SKM-1 treated with dmso at 0.1 percent for 144 hours (cell line): Measurements from ENCODE around the gene CBLC.
A peak's percentile ranks its signal among the peaks of the same experiment; 100 is the strongest.
"Not testable (repeated sequence)": the region's sequence is repeated elsewhere in the genome, so short reads cannot be mapped to it uniquely, and the experiment has no call there.

Experiments
- DNase-seq: peaks from one replicate; lab custom pipeline; 2025; ENCODE audit not compliant: unreplicated experiment; lab: John Stamatoyannopoulos, UW

The CBLC gene

DNA sequence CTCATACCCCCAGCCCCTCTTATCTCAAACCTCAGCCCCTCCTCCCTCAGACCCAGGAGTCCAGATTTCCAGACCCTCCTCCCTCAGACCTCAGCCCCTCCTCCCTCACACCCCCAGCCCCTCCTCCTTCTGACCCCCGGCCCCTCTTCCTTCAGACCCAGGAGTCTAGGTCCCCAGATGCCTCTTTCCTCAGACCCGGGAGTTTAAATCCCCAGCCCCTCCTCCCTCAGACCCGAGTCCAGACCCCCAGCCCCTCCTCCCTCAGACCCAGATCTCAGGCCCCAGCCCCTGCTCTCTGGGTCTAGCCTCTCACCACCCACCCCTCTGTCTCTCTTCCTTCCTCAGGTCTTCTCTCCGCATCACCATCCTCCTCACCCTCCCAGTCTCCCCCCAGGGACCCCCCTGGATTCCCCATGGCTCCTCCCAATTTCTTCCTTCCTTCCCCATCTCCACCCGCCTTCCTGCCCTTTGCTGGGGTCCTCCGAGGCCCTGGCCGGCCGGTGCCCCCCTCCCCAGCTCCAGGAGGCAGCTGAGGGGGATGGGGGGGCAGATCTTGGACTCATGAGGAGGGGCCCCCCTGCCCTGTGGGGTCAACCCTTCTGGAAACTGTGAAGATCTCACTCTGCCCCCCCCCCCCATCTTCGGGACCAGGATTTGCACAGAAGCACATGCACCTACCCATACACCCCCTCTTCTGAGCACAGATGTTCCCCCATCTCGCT is 18.4 kb upstream of the CBLC start:
- DNase-seq: no peak

DNA sequence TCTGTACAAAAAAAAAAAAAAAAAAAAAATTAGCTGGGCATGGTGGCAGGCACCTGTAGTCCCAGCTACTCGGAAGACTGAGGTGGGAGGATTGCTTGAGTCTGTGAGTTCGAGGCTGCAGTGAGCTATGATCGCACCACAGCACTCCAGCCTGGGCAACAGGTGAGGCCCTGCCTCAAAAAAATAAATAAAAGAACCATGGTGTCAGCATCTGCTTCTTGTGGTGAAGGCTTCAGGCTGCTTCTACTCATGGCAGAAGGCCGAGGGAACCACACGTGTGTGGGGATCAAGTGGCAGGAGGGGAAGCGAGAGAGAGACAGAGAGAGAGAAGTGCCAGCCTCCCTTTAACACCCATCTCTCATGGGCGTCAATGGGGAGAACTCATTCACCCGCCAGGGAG is 15.7 kb upstream of the CBLC start:
- DNase-seq: no peak

DNA sequence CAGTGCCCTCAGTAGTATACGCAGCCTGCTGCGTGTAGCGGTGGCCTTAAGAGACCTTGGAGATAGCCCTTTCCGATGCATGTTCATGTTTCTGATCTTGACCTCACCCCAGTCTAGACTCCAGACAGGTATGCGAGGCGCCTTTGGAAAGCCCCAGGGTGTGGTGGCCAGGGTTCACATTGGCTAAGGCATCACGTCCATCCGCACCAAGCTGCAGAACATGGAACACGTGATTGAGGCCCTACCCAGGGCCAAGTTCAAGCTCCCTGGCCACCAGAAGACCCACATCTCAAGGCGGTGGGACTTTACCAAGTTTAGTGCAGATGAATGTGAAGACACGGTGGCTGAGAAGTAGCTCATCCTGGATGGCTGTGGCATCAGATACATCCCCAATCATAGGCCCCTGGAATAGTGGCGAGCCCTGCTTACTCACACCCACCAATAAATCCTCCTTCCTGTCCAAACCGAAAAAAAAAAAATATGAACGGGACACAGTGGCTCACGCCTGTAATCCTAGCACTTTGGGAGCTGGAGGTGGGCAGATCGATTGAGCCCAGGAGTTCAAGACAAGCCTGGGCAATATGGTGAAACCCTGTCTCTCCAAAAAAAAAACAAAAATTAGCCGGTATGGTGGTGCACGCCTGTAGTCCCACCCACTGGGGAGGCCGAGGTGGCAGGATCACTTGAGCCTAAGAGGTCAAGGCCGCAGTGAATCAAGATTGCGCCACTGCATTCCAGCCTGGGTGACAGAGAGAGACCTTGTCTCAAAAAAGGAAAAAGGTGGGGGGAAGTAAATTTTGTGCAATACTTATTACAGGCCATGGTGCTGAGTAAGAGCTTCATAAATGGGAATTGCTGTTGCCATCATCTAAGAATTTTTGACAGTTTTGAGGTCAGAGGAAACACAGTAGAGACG is 12.4 kb upstream of the CBLC start:
- peak; percentile 45 for DNase-seq

DNA sequence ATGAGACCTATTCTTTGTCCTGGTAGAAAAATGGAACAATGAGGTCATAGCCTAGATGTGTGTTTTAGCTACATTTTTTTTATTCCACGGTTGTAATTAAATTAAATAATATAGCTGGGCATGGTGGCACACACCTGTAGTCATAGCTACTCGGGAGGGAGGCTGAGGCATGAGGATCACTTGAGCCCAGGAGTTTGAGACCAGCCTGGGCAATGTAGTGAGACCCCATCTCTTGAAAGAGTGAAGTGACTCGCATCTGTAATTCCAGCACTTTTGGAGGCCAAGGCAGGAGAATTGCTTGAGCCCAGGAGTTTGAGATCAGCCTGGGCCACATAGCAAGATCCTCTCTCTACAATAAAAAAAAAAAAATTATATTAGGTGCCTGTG is 11.7 kb upstream of the CBLC start:
- no peak for DNase-seq

DNA sequence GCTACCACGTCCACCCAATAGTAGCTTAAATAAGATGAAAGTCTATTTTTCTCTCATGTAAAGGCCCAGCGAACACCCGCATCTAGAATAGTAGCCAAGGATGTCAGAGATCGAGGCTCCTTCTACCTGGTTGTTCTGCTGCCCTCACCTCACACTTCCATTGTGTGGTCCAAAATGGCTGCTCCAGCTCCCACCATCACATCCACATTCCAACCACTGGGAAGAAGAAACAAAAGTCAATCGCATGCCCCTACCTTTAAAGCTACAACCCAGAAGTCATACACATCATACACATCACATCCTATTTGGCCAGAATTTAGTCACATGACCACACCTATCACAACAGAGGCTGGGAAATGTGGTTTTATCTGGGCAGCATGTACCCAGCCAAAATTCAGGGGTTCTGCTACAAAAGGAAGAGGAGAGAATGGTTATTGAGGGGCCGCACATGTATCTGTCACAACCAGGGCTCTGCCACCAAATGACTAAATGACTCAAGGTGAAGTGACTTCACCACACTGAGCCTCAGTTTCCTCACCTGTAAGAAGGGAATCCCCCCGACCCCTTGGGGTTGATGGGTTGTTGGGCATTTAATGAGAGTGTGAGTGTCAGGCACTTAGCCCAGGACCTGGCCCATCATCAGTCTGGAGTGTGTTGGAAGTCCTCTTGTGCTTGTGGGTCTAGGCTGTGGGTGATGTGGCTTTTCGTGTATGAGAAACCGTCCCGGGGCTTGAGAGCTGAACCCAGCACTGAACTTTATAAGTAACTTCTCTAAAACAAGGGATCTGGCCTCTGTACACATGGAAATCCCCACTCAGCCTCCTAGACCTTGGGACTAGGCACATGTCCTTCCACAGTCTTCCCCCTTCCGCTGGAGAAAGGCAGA is 10.2 kb upstream of the CBLC start:
- DNase-seq: no peak

DNA sequence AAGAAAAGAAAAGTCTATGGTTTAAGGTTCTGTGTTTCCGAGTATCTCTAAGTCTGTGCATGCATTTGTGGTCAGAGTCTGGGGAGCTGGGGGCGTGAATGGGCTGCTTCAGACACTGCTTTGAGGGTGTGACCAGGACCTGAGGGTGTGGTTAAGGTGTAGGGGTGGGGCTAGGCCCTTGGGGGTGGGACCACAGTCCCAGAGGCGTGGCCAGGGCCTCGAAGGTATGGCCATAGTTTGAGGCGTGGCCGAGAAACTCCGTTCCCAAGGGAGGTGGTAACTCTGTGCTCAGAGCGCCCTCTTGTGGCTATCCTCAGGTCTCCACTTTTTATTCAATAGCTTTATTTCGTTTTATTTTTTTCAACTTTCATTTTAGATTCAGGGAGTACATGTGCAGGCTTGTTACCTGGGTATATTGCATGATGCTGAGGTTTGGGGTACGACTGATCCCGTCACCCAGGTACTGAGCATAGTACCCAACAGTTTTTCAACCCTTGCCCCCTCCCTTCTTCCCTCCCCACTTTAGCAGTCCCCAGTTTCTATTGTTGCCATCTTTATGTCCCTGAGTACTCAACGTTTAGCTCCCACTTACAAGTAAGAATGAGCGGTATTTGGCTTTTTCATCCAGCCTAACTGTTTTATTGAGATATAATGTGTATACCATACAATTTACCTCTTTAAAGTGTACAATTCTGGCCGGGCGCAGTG is 7.0 kb upstream of the CBLC start:
- DNase-seq: peak; percentile 62

DNA sequence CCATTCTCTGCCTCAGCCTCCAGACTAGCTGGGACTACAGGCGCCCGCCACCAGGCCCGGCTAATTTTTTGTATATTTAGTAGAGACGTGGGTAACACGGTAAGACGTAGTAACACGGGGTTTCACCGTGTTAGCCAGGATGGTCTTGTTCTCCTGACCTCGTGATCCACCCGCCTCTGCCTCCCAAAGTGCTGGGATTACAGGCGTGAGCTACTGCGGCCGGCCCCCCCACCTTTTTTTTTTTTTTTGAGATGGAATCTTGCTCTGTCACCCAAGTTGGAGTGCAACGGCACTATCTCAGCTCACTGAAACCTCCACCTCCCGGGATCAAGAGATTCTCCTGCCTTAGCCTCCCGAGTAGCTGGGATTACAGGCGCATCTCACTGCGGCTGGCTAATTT is 5.5 kb upstream of the CBLC start:
- not testable (repeated sequence) for DNase-seq

DNA sequence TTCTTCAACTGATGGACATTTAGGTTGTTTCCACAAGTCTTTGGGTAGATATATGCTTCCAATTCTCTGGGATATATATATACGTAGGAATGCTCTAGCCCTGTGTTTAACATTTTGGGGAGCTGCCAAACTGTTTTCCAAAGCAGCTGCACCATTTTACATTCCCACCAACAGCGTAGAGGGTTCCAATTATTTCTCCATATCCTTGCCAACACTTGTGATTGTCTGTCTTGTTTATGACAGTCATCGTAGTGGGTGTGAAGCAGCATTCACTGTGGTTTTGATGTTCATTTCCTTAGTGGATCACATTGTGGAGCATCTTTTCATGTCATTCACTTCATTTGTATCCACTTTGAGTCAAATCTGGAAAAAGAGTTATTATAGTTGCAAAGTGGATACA is 4.7 kb upstream of the CBLC start:
- DNase-seq: no peak

DNA sequence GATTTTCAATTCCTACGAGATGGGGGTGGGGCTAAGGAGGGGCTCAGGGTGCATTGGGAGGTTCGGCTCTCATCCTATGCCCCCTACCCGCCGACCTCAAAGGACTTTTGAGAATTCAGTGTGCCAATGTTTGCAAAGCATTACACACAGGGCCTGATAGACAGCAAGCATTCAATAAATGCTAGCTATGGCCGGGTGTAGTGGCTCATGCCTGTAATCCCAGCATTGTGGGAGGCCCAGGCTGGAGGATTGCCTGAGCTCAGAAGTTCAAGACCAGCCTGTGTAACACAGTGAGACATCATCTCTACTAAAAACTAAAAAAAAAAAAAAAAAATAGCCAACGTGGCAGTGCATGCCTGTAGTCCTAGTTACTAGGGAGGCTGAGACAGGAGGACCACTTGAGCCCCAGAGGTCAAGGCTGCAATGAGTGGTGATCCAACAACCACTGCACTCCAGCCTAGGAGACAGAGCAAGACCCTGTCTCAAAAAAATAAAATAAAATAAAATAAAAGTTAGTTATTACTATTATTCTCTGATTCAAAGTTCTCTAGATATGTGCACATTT is 1.9 kb upstream of the CBLC start:
- no peak for DNase-seq

DNA sequence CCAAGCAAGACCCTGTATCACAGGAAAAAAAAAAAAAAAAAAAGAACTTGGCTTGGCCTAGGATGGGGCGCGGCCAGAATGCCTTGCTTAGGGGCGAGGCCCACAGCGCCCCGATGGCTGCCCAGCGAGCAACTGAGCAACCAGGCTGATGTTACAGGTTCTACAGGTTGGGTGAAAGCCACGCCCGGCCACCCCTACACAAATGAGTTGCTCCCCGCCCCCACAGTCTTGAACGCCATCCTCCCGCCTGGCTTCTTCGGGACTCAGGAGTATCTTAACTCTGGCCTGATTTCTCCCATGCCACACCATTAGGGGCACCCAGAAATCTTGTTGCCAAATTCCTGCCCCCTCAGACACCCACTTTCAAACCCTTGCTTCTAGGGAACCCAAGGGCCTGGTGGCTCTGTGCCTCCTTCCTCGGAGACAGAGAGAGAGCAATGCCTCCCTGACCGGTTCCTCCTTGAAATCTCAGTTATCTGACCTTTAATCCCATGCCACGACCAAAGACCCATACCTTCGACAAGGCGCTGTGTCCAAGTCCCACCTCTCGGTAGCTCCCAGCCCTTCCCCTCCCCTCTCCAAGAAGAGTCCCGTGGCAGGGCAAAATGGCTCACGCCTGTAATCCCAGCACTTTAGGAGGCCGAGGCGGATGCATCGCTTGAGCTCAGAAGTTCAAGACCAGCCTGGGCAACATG is 1.1 kb upstream of the CBLC start:
- DNase-seq: no peak

DNA sequence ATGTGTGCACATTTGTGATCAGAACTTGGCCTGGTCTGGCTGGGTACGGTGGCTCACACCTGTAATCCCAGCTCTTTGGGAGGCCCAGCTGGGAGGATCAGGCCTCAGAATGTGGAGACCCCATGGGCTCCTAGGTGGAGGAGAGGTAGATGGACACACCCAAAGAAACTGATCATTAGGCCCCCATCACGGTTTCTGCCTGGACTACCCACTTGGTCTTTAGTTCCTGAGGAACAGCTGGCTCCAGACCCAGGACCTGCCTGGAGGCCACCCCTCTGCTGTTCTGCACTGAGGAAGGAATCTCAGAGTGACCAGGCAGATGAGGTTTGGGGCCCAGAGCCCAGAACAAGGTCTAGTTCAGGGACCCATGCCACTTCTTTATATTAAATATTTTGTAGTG is 1.5 kb downstream of the CBLC start:
- DNase-seq: no peak

DNA sequence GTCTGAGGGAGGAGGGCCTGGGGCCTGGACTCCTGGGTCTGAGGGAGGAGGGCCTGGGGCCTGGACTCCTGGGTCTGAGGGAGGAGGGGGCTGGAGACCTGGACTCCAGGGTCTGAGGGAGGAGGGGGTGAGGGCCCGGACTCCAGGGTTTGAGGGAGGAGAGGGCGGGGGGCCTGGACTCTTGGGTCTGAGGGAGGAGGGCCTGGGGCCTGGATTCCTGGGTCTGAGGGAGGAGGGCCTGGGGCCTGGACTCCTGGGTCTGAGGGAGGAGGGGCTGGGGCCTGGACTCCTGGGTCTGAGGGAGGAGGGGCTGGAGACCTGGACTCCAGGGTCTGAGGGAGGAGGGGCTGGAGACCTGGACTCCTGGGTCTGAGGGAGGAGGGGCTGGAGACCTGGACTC is 4.0 kb downstream of the CBLC start:
- DNase-seq: not testable (repeated sequence)

DNA sequence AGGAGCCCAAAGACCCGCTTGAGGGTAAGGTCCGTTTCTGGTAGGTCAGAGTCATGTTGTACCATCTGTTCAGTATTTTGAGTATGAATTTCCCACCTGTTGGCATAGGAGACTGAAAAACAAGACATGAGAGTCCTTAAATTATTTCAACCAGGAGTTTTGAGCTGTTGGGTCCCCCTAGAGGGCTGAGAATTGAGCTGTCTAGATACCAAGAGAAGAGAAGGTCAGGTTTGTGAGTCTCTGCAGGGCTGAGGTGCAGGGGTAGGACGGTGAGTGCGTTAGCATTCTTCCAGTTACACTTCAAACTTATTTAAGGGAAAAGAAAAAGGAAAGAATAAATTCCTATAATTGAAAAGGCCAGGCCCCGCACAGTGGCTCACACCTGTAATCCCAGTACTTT is 5.0 kb downstream of the CBLC start:
- DNase-seq: no peak

DNA sequence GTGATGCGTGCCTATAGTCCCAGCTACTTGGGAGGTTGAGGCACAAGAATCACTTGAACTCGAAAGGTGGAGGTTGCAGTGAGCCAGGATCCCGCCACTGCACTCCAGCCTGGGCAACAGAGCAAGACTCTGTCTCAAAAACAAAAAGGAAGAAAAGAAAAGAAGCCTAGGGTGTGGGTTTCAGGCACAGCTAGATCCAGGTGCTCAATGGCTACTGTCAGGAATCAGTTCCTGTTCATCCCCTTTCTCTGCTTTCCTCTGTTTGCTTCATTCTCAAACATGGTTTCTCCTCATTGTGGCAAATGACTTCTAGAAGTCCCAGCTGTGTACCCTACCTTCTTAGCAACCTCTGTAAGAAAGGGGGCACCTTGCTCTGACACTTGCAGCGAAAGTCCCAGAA is 5.9 kb downstream of the CBLC start:
- no peak for DNase-seq

DNA sequence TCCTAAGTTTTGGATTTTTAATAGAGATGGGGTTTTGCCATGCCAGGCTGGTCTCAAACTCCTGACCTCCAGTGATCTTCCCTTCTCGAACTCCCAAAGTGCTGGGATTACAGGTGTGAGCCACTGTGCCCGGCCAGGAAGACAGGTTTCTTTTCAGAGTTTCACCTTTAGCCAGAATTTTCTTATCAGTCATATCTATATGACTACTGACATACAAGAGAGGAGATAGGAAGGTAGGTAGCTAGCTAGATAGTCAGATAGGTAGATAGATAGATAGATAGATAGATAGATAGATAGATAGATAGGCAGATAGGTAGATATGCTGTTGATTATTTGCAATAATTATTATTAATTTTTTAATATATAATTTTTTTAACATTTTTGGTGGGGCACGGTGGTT is 7.6 kb downstream of the CBLC start:
- DNase-seq: no peak

DNA sequence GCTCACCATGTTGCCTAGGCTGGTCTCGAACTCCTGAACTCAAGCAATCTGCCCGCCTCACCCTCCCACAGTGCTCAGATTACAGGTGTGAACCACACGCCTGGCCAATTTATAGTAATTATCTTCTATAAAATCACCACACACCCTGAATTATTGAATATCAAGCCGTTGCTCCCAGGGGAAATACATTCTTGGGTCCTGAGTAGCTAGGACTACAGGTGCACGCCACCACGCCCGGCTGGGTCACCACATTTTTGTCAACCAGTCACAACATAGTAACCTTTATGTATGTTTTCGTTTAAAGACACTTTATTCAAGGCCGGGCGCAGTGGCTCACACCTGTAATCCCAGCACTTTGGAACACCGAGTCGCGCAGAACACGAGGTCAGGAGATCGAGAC is 8.3 kb downstream of the CBLC start:
- DNase-seq: no peak

DNA sequence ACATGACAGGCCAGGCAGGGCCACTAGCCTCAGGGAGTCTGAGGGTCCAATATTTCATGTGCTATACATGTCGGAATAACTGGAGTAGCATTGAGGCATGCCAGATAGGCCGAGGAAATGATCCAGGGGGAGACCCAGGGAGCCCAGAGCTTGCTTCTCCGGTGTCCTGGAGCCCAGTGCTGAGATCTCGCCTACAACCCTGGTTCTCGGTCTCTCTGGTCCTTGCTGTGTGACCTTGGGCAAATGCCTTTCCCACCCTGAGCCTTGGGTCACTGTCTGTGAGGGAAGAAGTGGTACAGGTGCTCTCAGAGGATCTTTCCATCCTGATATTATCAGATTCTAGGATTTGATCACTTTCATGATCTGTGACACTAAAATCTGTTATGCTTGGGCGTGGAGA is 11.3 kb downstream of the CBLC start:
- DNase-seq: no peak

DNA sequence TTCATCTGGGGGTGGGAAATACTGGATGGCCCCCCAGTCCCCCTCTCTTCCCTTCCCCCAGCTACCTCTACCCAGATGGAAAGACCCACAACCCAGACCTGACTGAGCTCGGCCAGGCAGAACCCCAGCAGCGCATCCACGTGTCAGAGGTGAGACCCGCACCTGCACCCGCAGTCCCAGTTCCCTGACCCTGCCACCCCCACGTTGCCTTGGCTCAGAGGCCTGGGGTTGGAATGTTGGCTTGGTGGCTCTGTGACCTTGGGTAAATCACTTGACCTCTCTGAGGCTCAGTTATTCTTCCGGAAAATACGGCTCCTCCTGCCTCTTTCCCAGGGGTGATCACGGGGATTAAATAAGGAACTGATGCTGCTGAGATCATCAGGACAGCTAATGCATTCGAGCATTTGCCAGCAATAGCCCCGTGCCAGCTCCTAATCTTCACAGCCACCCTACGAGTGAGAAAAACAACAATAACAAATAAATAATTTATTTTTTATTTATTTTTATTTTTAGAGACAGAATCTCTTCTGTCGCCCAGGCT is 12.3 kb downstream of the CBLC start:
- peak; percentile 26 for DNase-seq

DNA sequence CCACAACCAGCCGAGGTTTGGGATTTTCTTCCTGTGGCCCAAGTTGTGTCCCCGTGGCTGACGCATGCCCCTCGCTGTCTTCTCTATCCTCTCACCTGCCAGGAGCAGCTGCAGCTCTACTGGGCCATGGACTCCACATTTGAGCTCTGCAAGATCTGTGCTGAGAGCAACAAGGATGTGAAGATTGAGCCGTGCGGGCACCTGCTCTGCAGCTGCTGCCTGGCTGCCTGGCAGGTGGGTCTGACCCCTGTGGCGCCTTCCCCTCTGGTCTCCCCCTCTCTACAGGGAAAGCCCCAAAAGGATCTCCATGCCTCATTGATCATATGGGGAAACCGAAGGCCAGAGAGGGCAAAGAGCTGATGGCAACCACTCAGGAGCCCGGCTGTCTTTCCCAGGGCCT is 14.6 kb downstream of the CBLC start:
- no peak for DNase-seq

DNA sequence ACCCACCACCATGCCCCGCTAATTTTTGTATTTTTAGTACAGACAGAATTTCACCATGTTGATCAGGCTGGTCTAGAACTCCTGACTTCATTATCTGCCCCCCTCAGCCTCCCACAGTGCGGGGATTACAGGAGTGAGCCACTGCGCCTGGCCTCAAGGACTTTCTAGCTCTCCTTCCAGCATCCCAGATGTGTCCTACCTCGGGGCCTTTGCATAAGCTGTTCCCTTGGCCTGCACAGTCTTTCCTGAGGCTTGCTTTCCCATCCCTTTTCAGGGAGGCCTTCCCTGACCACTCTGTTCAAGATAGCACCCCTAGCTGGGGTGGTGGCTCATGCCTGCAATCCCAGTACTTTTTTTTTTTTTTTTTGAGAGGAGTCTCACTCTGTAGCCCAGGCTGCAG is 16.9 kb downstream of the CBLC start:
- no peak for DNase-seq
